Activated CD4-positive, alpha-beta T cell treated with anti-CD3 and anti-CD28 coated beads, Interleukin-2, amount 10 ng/mL, durations not matched to agents 7 days and 5 days (primary cell): Measurements from ENCODE around the gene GNA14. TPM values are rescaled to one million over a fixed set of nuclear protein-coding genes. Genes with fewer than 3 reads are reported as not detected.
"Not testable (repeated sequence)": the region's sequence is repeated elsewhere in the genome, so short reads cannot be mapped to it uniquely, and the experiment has no call there.

ENCODE experiments used
- CTCF ChIA-PET: fragments of 350-600 bp; sonication (Branson Sonifier 250); formaldehyde crosslinking; loops from one replicate; lab custom pipeline; 2021; ENCODE audit warnings: antibody characterized with exemption; lab: Charles Lee
- POLR2A ChIA-PET: fragments of 350-600 bp; sonication (Branson Sonifier 250); formaldehyde crosslinking; loops from one replicate; lab custom pipeline; 2021; ENCODE audit warnings: antibody characterized with exemption; lab: Charles Lee
- DNase-seq: peaks from one replicate; pipeline ENCODE4 v3.0.0-alpha.2; 2020
- H3K27ac Mint-ChIP-seq: one replicate; pipeline ENCODE4 v1.8.0; 2021; ENCODE audit warnings: mild to moderate bottlenecking, moderate library complexity, mixed read lengths
- H3K27me3 Mint-ChIP-seq: one replicate; pipeline ENCODE4 v1.8.0; 2021; ENCODE audit warnings: mixed read lengths
- H3K36me3 Mint-ChIP-seq: one replicate; pipeline ENCODE4 v1.8.0; 2021; ENCODE audit warnings: low read depth, mixed read lengths
- H3K4me1 Mint-ChIP-seq: one replicate; pipeline ENCODE4 v1.8.0; 2021; ENCODE audit warnings: mixed read lengths
- H3K4me3 Mint-ChIP-seq: one replicate; pipeline ENCODE4 v1.8.0; 2021; ENCODE audit warnings: mild to moderate bottlenecking, moderate library complexity, mixed read lengths
- H3K9me3 Mint-ChIP-seq: one replicate; pipeline ENCODE4 v1.8.0; 2021; ENCODE audit warnings: mixed read lengths
- total RNA-seq, 2 experiments: library from RNA; stranded (reverse); gene quantifications; one replicate each; pipeline ENCODE4 v1.2.3, GENCODE V29; 2021

Gene GNA14
- total RNA-seq, 2 experiments from 2014 or later = not detected

- Mint-ChIP-seq H3K27me3 (no peaks in the 10 kb centered on the region), H3K9me3 (no peaks in the 10 kb centered on the region), H3K27ac (no peak overlapping the region), H3K4me1 (no peaks in the 10 kb centered on the region), H3K36me3 (no peaks in the 10 kb centered on the region), H3K4me3 (no peak overlapping the region)
- POLR2A ChIA-PET = no interaction called here
- DNase-seq = no peak
- CTCF ChIA-PET = interaction anchor here (1.7 kb wide), 1 partner anchor 25 kb away, joined by 3 read pairs; no protein-coding TSS in a partner anchor
Measured at GRCh38 chr9:77672183-77672582, 24.1 kb upstream of the GNA14 start.

DNA sequence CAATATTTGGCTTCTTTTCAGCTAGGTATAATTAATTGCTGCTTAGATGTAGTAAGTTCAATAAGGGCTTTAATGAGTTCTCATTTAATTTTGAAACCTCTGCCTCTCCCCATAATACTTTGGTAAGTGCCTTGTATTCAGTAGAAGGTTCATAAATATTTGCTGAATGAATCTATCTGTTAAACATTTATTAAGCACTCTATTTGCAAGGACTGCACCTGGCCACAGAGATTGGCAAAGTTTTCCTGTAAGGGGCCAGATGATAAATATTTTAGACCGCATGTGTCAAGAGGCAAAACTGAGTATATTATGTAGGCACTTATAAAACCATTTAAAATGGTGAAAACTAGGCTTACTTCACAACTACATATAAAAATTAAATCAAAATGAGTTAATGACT is 19.0 kb upstream of the GNA14 start:
- POLR2A ChIA-PET = no interaction called here

DNA sequence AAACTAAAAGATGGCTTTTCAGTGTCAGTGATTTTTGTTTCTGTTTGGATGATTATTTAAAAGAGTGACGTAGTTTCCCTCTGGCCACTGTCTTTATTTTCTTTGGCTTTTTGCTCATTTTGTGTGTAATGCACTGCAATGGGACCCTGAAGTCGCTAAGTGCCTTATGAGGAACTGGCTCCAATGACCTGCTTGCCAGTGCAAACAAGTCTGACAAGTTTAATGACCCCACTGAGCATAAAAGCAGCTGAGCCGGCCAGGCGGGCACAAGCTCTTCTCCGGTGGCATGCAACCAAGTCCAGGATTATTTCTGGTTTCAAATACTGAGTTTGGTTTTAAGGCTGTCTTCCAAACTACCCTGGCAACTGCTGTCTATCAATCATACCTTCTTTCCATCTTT is 15.6 kb upstream of the GNA14 start:
- POLR2A ChIA-PET = no interaction called here
- CTCF ChIA-PET = no interaction called here
- Mint-ChIP-seq H3K27me3 (peaks cover 4% of the 10 kb centered on the region), H3K4me1 (no peaks in the 10 kb centered on the region), H3K27ac (no peak overlapping the region), H3K9me3 (no peaks in the 10 kb centered on the region), H3K4me3 (no peak overlapping the region), H3K36me3 (no peaks in the 10 kb centered on the region)
- DNase-seq = no peak

More for the DNA sequence above, 19.0 kb upstream of the GNA14 start:
- no peaks in the 10 kb centered on the region for H3K36me3 Mint-ChIP-seq
- H3K4me3 Mint-ChIP-seq = no peak overlapping the region
- no peaks in the 10 kb centered on the region for H3K4me1 Mint-ChIP-seq
- DNase-seq = no peak
- no peaks in the 10 kb centered on the region for H3K9me3 Mint-ChIP-seq
- H3K27me3 Mint-ChIP-seq = peaks cover 4% of the 10 kb centered on the region
- no peak overlapping the region for H3K27ac Mint-ChIP-seq
- CTCF ChIA-PET = no interaction called here

DNA sequence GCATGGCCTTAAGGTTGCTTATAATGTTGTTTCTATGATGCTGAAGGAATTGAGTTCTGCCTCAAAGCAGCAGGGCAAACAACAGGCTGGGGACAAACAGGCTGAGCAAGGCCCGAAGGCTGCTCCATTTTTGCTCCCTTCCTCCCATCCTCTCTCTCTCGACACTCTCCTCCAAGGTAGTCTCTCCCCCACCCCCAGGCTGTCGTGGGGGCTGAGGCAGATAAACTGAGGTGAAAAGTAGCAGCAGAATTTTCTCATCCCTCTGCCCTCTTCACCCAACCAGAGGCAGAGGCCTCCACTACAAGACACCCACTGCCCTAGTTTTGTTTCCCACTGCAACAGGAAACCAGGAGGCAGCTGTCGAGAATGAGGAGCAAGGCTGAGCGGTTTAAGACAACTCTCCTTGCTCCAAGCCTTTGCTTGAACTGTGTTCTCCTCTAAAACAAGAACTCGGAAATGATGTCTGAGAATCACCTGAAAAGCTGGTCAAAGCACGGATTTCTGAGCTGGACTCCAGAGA is 13.5 kb upstream of the GNA14 start:
- Mint-ChIP-seq H3K9me3 (no peaks in the 10 kb centered on the region), H3K27me3 (peaks cover 4% of the 10 kb centered on the region), H3K4me3 (no peak overlapping the region), H3K27ac (no peak overlapping the region), H3K36me3 (no peaks in the 10 kb centered on the region), H3K4me1 (no peaks in the 10 kb centered on the region)
- POLR2A ChIA-PET = no interaction called here
- CTCF ChIA-PET = no interaction called here
- DNase-seq = no peak

GRCh38 chr9:77659926-77660325 is 11.8 kb upstream of the GNA14 start:
- no peak for DNase-seq
- ChIA-PET POLR2A (no interaction called here), CTCF (no interaction called here)
- H3K9me3 Mint-ChIP-seq = no peaks in the 10 kb centered on the region
- H3K36me3 Mint-ChIP-seq = no peaks in the 10 kb centered on the region
- peaks cover 6% of the 10 kb centered on the region for H3K27me3 Mint-ChIP-seq
- no peaks in the 10 kb centered on the region for H3K4me1 Mint-ChIP-seq
- no peak overlapping the region for H3K4me3 Mint-ChIP-seq
- no peak overlapping the region for H3K27ac Mint-ChIP-seq

DNA sequence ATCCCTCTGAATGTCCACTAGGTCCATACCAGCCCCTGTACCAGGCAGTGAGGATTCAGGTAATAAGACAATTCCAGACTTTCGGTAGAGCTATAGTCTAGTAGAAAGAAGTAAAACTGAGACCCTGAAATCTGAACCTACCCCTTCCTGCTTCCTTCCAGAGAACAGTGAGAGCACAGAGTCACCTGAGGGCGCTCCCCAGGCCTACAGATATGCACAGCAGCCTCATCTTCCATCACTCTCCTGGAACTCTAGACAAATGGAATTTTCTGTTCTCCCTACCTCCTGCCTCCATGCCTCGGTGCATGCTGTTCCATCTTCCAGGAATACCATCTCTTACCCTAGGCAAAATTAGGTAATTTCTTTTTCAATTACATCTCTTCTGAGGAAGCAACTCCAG is 3.1 kb upstream of the GNA14 start:
- no peak overlapping the region for H3K27ac Mint-ChIP-seq
- ChIA-PET POLR2A (no interaction called here), CTCF (no interaction called here)
- no peak overlapping the region for H3K4me3 Mint-ChIP-seq
- no peak for DNase-seq
- peaks cover 40% of the 10 kb centered on the region for H3K27me3 Mint-ChIP-seq
- H3K4me1 Mint-ChIP-seq = peaks cover 13% of the 10 kb centered on the region
- H3K9me3 Mint-ChIP-seq = no peaks in the 10 kb centered on the region
- peaks cover 2% of the 10 kb centered on the region for H3K36me3 Mint-ChIP-seq

GRCh38 chr9:77649109-77649812 is 1.1 kb upstream of the GNA14 start:
- Mint-ChIP-seq H3K4me1 (peaks cover 13% of the 10 kb centered on the region), H3K27ac (no peak overlapping the region), H3K4me3 (no peak overlapping the region), H3K36me3 (peaks cover 2% of the 10 kb centered on the region), H3K9me3 (no peaks in the 10 kb centered on the region), H3K27me3 (peaks cover 48% of the 10 kb centered on the region)
- ChIA-PET POLR2A (no interaction called here), CTCF (no interaction called here)
- no peak for DNase-seq

GRCh38 chr9:77647267-77648233 is 572 bp downstream of the GNA14 start:
- ChIA-PET CTCF (interaction anchor here (1.4 kb wide), 1 partner anchor 24 kb away, joined by 3 read pairs; no protein-coding TSS in a partner anchor), POLR2A (no interaction called here)
- H3K9me3 Mint-ChIP-seq = no peaks in the 10 kb centered on the region
- H3K4me3 Mint-ChIP-seq = peak overlapping the region; percentile 61
- H3K27ac Mint-ChIP-seq = no peak overlapping the region
- H3K27me3 Mint-ChIP-seq = peaks cover 46% of the 10 kb centered on the region
- DNase-seq = no peak
- peaks cover 2% of the 10 kb centered on the region for H3K36me3 Mint-ChIP-seq
- peaks cover 13% of the 10 kb centered on the region for H3K4me1 Mint-ChIP-seq

DNA sequence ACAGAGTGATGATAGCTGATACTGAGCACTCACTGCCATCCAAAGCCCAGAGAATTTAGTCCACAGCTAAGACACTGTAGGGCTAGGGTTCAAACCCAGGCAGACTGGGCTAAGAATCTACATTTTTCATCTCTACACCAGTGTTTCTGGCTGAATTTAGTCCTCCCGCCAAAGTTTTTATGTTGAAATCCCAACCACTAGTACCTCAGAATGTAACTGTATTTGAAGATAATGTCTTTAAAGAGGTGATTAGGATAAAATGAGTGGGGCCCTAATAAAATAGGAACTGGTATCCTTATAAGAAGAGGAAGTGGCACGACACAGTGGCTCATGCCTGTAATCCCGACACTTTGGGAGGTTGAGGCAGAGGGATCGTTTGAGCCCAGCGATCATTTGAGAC is 4.3 kb downstream of the GNA14 start:
- POLR2A ChIA-PET = no interaction called here
- Mint-ChIP-seq H3K9me3 (no peaks in the 10 kb centered on the region), H3K36me3 (peaks cover 2% of the 10 kb centered on the region), H3K4me3 (no peak overlapping the region), H3K4me1 (peaks cover 10% of the 10 kb centered on the region), H3K27ac (no peak overlapping the region), H3K27me3 (peaks cover 38% of the 10 kb centered on the region)
- CTCF ChIA-PET = no interaction called here
- DNase-seq = no peak

DNA sequence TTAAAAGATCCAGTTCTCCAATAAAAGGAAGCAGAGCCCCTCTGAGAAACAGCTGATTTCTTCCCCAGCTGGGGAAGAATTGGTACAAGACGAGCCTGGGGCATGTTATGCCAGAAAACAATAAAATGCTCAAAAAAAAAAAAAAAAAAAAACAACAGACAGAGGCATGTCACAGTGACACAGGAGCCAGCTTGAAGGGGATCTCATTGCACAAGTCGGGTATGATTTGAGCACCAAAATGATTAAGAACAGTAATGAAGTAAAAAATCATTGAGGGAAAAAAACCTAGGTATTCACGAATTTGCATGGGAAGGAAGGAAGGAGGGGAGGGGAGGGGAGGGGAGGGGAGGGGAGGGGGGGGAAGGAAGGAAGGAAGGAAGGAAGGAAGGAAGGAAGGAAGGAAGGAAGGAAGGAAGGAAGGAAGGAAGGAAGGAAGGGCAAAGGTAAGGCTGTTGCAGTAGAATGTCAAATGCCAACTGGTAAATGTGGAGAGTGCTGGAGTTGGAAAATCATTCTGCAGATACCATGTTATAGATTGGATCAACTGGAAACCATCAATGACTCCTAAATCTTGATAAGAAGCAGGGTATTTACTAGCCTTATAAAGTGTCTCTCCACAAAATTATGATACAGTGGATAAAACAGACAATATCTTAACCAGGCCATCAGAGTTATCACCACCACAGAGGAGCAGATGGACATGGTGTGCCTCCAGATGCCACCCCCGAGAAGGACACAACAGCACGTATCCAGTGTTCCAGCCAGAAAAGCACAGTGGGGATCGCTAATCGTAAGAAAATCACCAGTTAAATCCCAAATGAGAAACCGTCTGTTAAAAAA is 7.2 kb downstream of the GNA14 start:
- DNase-seq = no peak
- Mint-ChIP-seq H3K4me1 (no peaks in the 10 kb centered on the region), H3K4me3 (no peak overlapping the region), H3K27me3 (peaks cover 21% of the 10 kb centered on the region), H3K36me3 (no peaks in the 10 kb centered on the region), H3K9me3 (no peaks in the 10 kb centered on the region), H3K27ac (no peak overlapping the region)
- POLR2A ChIA-PET = no interaction called here
- CTCF ChIA-PET = no interaction called here

GRCh38 chr9:77632652-77633051 is 15.5 kb downstream of the GNA14 start:
- peaks cover 5% of the 10 kb centered on the region for H3K27me3 Mint-ChIP-seq
- CTCF ChIA-PET = interaction anchor here (0.5 kb wide), 1 partner anchor 792 kb away, joined by 5 read pairs; no protein-coding TSS in a partner anchor
- no peaks in the 10 kb centered on the region for H3K9me3 Mint-ChIP-seq
- no peaks in the 10 kb centered on the region for H3K4me1 Mint-ChIP-seq
- DNase-seq = no peak
- no peak overlapping the region for H3K27ac Mint-ChIP-seq
- no peak overlapping the region for H3K4me3 Mint-ChIP-seq
- H3K36me3 Mint-ChIP-seq = no peaks in the 10 kb centered on the region
- POLR2A ChIA-PET = no interaction called here

DNA sequence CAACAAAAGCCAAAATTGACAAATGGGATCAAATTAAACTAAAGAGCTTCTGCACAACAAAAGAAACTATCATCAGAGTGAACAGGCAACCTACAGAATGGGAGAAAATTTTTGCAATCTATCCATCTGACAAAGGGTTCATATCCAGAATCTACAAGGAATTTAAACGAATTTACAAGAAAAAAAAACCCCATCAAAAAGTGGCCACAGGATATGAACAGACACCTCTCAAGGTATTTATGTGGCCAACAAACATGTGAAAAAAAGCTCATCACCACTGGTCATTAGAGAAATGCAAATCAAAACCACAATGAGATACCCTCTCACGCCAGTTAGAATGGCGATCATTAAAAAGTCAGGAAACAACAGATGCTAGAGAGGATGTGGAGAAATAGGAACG is 19.3 kb downstream of the GNA14 start:
- H3K27me3 Mint-ChIP-seq, H3K9me3 Mint-ChIP-seq, H3K27ac Mint-ChIP-seq, H3K4me3 Mint-ChIP-seq, CTCF ChIA-PET, H3K4me1 Mint-ChIP-seq, POLR2A ChIA-PET, DNase-seq, H3K36me3 Mint-ChIP-seq: not testable (repeated sequence)
